SKM-1 (cell line): ENCODE results near the gene CAMTA1.
A peak's percentile ranks its signal among the peaks of the same experiment; 100 is the strongest.
"Not testable (repeated sequence)": the region's sequence is repeated elsewhere in the genome, so short reads cannot be mapped to it uniquely, and the experiment has no call there.

ENCODE experiments used
- DNase-seq: peaks from one replicate; lab custom pipeline; 2025; ENCODE audit not compliant: unreplicated experiment; lab: John Stamatoyannopoulos, UW

The CAMTA1 gene

GRCh38 chr1:7689307-7689706 lies 904.1 kb downstream of the CAMTA1 start:
- DNase-seq, result not testable (repeated sequence)

GRCh38 chr1:7690076-7690475 lies 904.8 kb downstream of the CAMTA1 start:
- no peak for DNase-seq

GRCh38 chr1:7690496-7691182 lies 905.4 kb downstream of the CAMTA1 start:
- DNase-seq, result no peak

GRCh38 chr1:7691576-7691975 lies 906.3 kb downstream of the CAMTA1 start:
- no peak for DNase-seq

- no peak for DNase-seq
Observed at GRCh38 chr1:7692005-7692404, 906.8 kb downstream of the CAMTA1 start.

- not testable (repeated sequence) for DNase-seq
Observed at GRCh38 chr1:7693037-7693436, 907.8 kb downstream of the CAMTA1 start.

GRCh38 chr1:7693662-7694061 lies 908.4 kb downstream of the CAMTA1 start:
- no peak for DNase-seq

- no peak for DNase-seq
Observed at GRCh38 chr1:7694600-7695496, 909.6 kb downstream of the CAMTA1 start.

GRCh38 chr1:7695497-7696117 lies 910.4 kb downstream of the CAMTA1 start:
- no peak for DNase-seq

- DNase-seq, result no peak
Observed at GRCh38 chr1:7698641-7699040, 913.4 kb downstream of the CAMTA1 start.

GRCh38 chr1:7702365-7702764 lies 917.1 kb downstream of the CAMTA1 start:
- no peak for DNase-seq

GRCh38 chr1:7703321-7704213 lies 918.3 kb downstream of the CAMTA1 start:
- DNase-seq, result no peak

GRCh38 chr1:7704214-7705047 lies 919.2 kb downstream of the CAMTA1 start:
- peak; percentile 86 for DNase-seq

GRCh38 chr1:7705048-7705907 lies 920.0 kb downstream of the CAMTA1 start:
- no peak for DNase-seq

- DNase-seq, result no peak
Observed at GRCh38 chr1:7705908-7706216, 920.6 kb downstream of the CAMTA1 start.

- no peak for DNase-seq
Observed at GRCh38 chr1:7707527-7707926, 922.3 kb downstream of the CAMTA1 start.

GRCh38 chr1:7708065-7708464 lies 922.8 kb downstream of the CAMTA1 start:
- DNase-seq, result not testable (repeated sequence)

GRCh38 chr1:7710859-7711258 lies 925.6 kb downstream of the CAMTA1 start:
- DNase-seq, result no peak

- no peak for DNase-seq
Observed at GRCh38 chr1:7712731-7713323, 927.6 kb downstream of the CAMTA1 start.
